HG03378 (cell line): ENCODE results near the gene FAM168A.

Experiments used
- ATAC-seq: cut with Tn5 transposase; IDR thresholded peaks from one replicate; pipeline ENCODE4 v1.9.1; 2021; ENCODE audit warnings: mild to moderate bottlenecking, moderate library complexity; ENCODE audit not compliant: unreplicated experiment

The FAM168A gene, protein sequence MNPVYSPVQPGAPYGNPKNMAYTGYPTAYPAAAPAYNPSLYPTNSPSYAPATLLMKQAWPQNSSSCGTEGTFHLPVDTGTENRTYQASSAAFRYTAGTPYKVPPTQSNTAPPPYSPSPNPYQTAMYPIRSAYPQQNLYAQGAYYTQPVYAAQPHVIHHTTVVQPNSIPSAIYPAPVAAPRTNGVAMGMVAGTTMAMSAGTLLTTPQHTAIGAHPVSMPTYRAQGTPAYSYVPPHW

DNA sequence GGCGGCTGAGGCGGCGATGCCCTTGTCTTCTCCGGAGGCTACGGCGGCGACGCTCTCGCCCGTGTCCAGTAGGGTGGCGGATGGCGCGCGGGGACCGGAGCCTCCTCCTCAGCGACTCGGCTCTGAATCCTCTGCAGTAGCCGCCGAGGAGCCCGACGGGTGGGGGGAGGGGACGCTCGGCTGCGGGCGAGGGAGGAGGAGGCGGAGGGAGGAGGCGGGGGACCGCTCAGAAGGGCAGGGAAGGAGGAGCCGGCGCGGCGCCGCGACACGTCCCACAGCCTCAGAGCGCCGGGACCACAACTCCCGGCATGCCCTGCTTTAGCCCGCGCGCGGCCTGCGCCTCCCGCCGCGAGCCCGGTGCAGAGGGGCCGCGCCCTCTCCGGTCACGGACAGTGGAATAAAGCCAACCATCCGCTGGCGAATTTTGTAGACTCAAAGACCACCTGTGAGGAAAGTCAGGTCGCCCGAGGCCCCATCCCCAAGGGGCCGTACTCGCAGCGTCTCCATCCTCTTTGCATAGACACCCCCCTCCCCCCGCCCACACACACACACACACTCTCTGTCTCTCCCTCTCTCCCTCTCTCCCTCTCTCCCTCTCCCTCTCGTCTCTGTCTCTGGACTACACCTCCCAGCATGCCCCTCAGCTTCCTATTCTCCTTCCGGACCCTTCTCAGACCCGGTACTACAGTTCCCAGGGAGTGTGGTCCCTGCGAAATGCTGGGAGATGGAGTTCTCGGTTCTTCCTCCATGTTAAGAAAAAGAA lies at the start of gene FAM168A:
FAM168A (minus strand) TSS at position 157 of the 763 bp plus-strand sequence. CDS start 129,638 bp downstream, outside the sequence.
- peak; percentile 71 for ATAC-seq

DNA sequence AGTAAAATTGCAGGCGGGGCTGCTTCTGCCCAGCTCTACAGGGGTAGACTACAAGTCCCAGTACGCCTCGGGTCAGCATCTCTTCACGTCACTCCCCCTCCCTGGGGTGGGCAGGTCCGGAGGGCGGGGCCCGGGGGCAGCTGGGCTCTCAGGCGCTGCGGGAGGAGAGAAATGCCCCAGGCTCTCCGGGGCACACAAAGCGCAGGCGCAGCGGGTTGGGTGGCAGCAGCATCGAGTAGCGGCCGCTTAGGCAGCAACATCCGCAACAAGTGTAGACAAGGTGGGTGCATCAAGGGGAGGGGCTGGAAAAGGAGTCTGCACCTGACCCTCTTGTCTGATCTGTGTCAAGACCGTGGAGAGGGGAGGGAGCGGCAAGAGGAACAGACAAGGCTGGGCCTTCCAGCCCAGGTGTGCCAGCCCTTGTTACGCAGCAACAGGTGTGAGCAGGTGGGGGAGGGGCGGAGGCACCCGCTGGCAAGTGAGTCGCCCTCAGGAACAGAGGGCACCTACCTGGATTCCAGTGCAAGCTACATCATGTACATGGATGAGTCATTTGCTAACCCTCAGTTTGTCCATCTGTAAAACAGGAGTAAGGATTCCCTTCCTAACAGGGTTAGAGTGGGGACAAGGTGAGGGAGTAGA lies 49.7 kb upstream of the FAM168A start:
- ATAC-seq = no peak

DNA sequence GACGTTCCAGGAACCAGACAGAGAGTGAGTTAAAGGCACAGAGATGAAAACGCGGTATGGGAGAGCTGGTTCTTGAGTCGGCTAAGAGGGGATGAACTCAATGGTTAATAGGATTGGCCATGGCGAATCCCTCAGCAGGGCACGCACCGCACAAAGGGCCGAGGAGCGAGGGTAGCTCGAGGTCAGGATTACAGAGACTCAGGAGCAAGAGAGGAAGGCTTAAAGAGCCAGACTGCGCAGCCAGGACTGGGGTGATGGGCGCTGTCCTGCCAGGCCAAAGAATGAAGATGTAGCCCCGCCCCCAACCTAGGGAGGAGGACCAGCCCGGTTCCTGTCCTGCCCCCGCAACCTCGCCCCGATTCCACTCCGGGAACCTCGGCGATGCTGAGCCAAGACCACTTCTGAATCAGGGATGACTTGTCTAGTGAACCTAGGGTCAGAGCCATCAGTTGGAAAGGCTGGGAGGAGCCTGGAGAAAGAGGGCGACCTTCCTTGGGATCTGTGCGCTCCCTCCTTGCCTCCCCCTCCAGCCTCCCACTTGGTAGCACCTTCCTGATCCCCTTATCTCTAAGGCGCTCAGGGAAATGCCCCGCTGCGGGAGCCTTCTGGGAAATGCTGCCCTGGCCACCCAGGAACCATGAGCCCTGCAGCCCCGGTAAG lies 48.2 kb upstream of the FAM168A start, which contains the start of gene PLEKHB1:
PLEKHB1 (plus strand) TSS at position 610 of the 660 bp plus-strand sequence; CDS start at position 638, 28 bp downstream.
- no peak for ATAC-seq

DNA sequence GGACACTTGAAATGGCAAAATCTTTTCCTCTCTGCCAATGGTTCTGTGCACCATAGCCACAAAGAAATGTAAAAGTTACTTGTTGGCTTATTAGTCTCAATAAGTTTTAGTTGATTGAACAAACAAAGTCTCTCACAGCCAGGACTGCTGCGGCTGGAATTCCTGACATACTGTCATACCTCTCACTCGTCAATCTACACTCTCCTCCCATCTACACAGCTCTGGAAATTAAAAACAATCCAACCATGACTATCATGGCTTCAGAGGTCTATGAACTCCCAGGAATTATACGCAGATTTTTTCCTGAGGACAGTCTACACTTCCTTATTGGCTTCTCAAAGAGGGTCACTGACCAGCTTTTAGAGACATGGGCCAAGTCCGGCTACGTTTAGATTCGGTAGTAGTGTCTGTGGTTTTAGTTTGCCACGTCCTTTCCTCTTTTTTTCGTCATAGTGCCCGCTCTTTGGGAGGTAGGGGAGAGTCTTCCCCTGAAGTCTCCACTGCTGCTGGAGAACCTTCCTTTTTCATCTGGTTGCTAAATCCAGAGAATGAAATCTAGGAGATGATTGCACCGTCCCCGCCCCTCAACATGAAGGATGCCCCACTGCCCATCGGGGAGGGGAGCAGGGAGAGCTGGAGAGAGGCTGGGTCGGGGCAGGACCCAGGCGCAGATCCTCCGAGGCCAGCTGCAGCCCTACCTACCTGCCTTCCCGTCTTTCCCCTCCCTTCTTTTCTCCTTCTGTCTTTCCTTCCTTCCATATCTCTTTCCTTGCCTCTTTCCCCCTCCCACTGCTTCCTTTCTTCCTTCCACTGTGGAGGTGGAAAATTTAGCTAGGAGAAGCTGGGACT lies 47.4 kb upstream of the FAM168A start:
- no peak for ATAC-seq

DNA sequence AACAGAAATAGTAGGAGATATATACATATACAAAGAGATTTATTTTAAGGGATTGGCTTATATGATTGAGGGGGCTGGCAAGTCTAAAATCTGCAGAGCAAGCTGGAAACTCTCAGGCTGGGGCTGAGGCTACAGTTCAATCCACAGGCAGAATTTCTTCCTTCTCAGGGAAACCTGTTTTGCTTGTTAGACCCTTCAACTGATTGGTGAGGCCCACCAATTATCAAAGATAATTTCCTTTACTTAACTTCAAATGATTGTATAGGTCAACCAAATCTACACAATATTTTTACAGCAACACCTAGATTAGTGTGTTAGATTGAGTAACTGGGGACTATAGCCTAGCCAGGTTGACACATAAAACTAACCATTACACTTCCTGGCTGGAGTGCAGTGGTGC lies 43.8 kb upstream of the FAM168A start:
- ATAC-seq = no peak

DNA sequence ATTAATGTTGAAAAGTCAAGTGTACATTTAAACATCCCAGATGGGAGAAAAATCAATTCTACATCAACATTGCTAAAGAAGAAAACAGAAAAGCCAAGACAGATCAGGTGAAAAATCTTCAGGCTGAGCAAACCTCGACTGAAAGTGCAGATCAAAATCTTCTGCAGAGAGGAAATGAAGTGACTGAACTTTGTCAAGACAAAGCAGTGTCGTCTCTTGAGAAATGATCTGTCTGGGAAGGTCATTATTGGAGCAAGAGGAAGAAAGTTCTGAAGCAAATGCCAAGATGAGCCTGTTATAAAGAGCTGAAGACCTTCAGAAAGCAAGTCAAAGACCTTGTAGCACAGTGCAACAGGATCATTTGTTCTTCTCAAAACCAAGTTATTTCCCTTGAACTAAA lies 42.7 kb upstream of the FAM168A start:
- no peak for ATAC-seq

DNA sequence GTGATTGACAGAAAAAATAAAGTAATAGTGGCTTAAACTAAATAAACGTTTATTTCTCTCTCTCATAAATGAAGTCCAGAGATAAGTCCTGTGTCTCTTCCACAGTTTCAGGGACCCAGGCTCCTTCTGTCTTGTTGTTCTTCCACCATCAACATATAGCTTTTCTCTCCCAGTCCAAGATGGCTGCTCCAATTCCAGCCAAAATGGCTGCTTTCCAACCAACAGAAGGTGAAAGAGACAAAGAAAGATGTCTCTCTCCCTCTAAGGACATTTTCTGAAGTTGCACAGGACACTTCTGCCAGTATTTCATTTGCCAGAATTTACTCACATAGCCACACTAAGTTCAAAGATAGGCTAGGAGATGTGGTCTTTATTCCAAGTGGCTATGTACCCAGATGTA lies 39.1 kb upstream of the FAM168A start:
- ATAC-seq = no peak

DNA sequence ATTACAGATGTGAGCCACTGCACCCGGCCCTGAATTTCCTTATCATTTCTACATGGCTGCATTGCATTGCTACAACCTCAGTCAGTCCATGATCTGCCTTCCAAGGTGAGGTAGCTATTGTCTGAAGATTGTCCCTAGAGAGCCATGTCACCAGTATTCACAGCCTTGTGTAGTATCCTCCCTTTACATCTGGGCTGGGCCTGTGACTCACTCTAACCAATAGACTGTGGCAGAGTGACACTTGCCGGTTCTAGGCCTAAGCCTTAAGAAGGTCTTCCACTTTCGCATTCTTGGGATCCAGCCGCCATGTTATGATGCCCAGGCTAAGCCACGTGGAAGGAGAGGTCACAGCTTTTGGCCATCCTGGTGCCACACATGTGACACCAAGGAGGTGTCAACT lies 38.3 kb upstream of the FAM168A start:
- no peak for ATAC-seq

DNA sequence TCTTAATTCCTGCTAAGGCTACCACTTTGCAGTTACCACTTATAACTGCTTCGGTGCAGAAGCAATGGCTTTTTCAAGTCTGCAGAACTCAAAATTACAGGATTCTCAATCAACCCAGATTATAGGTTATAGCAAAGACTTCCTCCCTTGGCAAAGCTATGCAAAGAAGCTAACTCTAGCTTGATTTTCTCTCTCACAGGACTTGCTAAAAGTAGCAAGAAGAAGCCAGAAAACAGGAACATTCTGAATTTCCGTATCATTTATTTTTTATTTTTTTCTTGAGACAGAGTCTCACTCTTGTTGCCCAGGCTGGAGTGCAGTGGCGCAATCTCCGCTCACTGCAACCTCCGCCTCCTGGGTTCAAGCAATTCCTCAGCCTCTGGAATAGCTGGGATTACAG lies 37.8 kb upstream of the FAM168A start:
- no peak for ATAC-seq

DNA sequence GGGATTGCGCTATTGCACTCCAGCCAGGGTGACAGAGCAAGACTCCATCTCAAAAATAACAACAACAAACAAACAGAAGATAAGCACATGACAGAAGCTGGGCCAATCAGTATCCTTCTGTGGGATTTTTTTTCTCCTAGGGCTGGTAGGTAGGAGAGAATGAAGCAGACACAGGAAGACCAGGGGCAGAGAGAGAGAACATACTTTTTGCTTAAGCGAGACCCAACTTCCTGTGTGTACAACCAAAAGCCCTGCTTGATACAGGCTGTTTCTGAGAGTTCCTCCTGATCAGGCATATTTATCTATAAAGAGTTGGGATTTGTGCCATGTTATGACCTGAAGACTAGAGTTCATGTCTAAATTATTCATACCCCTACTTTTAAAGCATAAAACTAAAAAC lies 36.1 kb upstream of the FAM168A start:
- no peak for ATAC-seq

DNA sequence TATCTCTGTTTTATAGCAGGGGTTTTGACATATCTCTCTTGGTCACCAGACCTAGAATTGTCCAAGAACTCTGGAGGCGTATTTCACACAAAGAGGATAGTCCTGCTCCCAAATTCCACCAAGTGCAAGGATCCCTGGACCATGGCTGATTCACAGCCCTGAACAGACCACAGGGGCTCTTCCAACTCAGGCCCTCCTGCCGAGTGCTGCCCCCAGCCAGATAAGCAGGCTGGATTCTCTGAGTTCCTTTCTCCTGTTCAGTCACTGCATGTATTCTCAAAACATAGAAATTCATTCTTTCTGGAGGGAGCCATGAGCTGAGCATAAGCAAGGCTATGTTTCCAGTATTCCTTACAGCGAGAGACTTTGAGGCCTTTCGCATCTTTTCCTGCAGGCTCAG lies 35.1 kb upstream of the FAM168A start:
- ATAC-seq = no peak

DNA sequence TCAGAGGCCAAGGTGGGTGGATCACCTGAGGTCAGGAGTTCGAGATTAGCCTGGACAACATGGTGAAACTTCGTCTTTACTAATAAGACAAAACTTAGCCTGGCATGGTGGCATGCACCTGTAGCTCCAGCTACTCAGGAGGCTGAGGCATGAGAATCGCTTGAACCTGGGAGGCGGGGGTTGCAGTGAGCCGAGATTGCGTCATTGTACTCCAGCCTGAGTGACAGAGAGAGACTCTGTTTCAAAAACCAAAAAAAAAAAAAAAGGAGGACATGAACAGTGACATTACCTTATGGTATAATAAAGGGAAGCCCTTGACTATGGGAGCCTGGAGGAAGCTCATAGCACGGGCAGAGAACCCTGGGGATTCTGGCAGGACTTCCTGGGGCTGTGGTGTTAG lies 32.0 kb upstream of the FAM168A start:
- no peak for ATAC-seq

DNA sequence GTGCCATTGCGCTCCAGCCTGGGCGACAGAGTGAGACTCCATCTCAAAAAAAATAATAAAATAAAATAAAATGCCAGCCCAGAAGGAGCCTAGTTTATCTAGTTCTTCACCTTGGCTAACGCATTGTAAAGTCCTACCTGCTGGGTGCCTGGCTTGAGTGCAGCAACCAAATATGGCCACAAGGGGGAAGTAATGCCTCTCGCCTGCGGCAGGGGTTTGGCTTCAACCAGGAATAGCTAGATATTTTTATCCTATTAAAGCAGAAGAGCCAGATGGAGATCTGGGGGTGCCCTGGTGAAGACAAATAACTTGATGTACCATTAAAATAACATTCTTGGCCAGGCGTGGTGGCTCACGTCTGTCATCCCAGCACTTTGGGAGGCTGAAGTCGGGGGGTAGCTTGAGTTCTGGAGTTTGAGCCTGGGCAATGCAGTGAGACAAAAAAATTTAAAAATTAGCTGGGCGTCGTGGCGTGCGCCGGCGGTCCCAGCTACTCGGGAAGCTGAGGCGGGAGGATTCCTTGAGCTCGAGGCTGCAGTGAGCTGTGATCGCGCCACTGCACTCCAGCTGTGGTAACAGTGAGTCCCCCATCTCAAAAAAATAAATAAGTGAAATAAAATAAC lies 27.9 kb upstream of the FAM168A start:
- no peak for ATAC-seq

DNA sequence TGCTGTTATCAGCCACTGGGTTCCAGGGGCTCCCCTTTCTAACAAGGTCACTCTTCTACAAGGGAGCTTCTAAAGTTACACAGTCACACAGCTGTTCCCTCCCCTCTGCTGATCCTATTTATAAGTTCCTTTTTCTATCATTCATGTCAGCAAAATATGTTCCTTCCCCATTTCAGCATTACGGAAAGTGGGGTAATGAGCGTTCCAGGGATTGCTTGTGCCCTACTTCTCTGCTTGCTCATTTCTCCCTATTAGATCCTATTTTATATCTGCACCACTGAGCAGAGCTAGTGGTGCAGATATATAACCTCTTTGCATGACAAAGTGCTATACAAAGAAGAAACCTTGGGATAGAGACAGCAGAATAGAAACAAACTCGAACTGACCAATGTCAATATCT lies 25.8 kb upstream of the FAM168A start:
- no peak for ATAC-seq

DNA sequence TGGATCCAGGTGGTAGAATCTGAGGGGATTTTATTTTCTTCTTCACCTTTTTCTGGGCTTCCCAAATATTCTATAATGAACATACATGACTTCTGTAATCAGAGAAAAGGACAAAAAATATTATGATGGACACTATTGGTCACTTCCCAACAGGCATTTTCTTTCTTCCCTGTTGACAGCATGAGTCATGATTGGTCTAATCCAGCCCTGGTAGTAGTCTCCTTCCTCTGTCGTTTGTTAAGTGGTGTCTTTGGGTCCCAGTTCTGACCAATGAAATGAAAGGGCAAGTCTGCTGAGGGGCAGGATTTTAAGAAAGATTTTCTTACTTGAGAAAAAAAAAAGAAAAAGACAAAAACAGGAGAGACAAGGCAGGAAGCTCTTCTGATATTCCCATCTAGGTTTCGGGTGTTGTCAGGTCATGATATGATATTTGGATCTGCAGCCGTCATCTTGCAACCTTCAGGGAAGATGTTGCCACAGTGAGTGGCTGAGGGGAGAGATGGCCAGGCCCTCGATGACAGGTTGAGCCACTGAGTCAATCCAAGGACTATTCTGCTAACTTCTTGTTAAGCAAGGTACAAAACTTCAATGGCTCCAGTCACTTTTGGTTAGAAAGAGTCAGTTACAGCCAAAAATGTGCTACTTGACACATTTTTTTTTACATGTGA lies 25.1 kb upstream of the FAM168A start:
- ATAC-seq = no peak

DNA sequence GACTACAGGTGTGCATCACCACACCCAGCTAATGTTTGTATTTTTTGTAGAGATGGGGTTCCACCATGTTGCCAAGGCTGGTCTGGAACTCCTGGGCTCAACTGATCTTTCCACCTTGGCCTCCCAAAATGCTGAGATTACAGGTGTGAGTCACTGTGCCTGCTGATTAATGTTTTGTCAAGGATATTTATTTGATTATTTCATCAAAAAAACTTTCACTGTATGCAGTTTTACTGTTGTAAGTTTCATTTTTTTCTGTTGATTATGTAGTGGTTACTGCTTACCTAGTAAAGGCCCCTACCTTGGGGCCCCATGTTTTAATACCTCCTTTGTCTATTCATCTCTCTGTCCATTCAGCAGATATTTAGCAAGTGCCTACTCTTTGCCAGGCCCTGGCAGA lies 16.7 kb upstream of the FAM168A start:
- no peak for ATAC-seq

DNA sequence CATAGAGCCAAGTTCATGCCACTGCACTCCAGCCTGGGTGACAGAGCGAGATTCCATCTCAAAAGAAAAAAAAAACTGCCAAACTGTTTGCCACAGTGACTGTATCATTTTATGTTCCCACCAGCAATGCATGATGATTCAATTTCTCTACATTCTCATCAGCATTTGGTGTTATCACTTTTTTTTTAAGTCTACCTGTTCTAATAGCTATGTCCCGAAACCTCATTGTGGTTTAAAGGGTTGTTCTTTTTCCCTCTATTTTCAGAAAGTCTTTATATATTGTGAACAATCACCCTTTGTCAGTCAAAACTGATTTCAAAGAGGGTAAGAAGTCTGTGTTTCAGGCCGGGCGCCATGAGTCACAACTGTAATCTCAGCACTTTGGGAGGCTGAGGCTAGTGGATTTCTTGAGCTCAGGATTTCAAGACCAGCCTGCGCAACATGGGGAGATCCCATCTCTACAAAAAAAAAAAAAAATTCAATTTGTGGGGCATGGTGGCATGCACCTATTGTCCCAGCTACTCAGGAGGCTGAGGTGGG lies 14.8 kb upstream of the FAM168A start:
- ATAC-seq = no peak

DNA sequence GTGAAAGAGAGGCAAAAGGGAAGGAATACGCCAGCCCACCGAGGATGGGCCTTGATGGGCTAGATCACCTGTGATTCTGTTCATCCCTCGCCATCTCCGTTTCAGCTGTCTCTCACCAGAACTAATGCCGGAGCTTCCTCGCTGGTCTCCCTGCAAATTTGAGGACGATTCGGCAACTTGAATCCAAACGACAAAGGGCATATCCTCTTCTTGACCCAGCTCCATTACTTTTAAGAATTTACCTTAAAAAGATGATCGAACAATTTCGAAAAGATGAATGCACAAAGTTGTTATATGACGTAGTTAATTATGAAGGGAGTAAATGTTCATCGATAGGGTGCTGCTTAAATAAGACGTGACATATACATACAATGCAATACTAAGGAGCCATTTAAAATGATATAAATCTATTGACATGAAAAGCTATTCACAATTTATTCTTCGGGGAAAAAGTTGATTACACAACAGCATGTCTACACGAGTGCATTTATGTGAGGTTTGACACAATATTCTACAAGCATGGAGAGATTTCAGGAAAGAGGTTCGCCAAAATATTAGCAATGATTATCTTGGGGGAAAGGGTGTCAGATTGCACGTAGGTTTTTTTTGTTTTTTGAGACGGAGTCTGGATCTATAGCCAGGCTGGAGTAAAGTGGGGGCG lies 937 bp upstream of the FAM168A start:
- ATAC-seq = no peak
